Neutrophil (primary cell): ENCODE data around the gene FASTKD2.
A peak's percentile ranks its signal among the peaks of the same experiment; 100 is the strongest.
"Not testable (repeated sequence)": the region's sequence is repeated elsewhere in the genome, so short reads cannot be mapped to it uniquely, and the experiment has no call there.

Experiments used
- H3K27ac ChIP-seq: fragments of 200-600 bp; sonication (generic); 2 replicates; pipeline ENCODE4 v1.5.1; 2016; ENCODE audit warnings: mild to moderate bottlenecking, moderate library complexity
- H3K27me3 ChIP-seq: fragments of 200-600 bp; sonication (generic); 2 replicates; pipeline ENCODE4 v1.6.0; 2016; ENCODE audit warnings: mild to moderate bottlenecking
- H3K36me3 ChIP-seq: fragments of 200-600 bp; sonication (generic); 2 replicates; pipeline ENCODE4 v1.5.1; 2017
- H3K4me1 ChIP-seq, 2 experiments: fragments of 200-600 bp in 1 of 2; sonication (generic) in 1 of 2; 1 replicate in 1 of 2; 2 replicates in 1 of 2; pipeline versions ENCODE4 v1.5.1 to v1.6.1; 2013 to 2016; ENCODE audit warnings: low read depth in 1 of 2, low read length in 1 of 2, mild to moderate bottlenecking in 1 of 2, moderate library complexity in 1 of 2; ENCODE audit not compliant: control insufficient read depth in 1 of 2, insufficient read depth in 1 of 2
- H3K4me3 ChIP-seq, 2 experiments: fragments of 200-600 bp in 1 of 2; sonication (generic) in 1 of 2; 1 replicate in 1 of 2; 2 replicates in 1 of 2; pipeline ENCODE4 v1.5.1; 2013 to 2016; ENCODE audit warnings: low read depth in 1 of 2, low read length in 1 of 2, mild to moderate bottlenecking in 1 of 2, moderate library complexity in 1 of 2
- H3K9me3 ChIP-seq: fragments of 200-600 bp; sonication (generic); 2 replicates; pipeline ENCODE4 v1.5.1; 2016
- TF ChIP-seq, protein P1 (sequence below): fragments of 200-600 bp; sonication (generic); IDR thresholded peaks from 2 replicates; pipeline ENCODE4 v1.5.1; 2016; ENCODE audit warnings: antibody characterized with exemption

Gene FASTKD2

DNA sequence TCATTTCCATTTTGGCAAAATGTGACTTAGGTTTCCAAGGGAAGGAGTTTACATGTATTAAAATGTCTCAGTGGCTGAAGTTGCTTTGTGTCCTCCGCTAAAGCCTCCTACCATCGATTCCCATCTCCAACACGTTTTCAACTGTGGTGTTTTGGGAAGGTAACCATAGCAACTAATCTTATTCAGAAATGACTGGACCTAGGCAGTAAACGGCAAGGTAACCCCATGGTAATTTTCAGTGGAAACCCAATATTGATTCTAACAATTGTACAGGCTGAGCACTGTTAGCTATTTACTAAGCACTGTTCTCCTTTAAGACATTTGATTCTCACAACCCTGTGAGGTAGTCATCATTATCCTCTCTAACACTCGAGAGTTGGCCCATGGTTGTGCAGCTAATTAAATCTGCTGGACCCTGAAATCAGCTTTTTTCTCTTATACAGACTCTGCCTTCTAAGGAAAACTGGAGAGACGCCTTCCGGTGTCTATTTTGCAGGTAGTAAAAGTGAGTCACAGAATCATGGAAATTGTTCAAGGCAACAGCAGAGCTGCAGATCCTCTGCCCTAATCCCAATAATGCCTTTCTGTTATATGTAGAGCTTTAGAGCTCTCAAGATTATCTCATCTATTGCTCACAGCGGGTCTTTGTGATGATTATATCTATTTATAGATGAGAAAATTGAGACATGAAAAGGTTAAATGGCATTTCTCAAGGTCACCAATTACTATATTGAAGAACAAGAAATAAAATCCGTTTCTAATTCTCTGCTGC lies 36.2 kb downstream of the FASTKD2 start:
- Histone ChIP-seq H3K4me1 (peaks cover 38 to 39% of the 10 kb centered on the region in 2 experiments), H3K27me3 (no peaks in the 10 kb centered on the region), H3K27ac (peak overlapping the region; percentile 4), H3K4me3 (no peak overlapping the region), H3K36me3 (no peaks in the 10 kb centered on the region), H3K9me3 (no peaks in the 10 kb centered on the region)
- TF ChIP-seq, protein P1, sequence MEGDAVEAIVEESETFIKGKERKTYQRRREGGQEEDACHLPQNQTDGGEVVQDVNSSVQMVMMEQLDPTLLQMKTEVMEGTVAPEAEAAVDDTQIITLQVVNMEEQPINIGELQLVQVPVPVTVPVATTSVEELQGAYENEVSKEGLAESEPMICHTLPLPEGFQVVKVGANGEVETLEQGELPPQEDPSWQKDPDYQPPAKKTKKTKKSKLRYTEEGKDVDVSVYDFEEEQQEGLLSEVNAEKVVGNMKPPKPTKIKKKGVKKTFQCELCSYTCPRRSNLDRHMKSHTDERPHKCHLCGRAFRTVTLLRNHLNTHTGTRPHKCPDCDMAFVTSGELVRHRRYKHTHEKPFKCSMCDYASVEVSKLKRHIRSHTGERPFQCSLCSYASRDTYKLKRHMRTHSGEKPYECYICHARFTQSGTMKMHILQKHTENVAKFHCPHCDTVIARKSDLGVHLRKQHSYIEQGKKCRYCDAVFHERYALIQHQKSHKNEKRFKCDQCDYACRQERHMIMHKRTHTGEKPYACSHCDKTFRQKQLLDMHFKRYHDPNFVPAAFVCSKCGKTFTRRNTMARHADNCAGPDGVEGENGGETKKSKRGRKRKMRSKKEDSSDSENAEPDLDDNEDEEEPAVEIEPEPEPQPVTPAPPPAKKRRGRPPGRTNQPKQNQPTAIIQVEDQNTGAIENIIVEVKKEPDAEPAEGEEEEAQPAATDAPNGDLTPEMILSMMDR: no peak

DNA sequence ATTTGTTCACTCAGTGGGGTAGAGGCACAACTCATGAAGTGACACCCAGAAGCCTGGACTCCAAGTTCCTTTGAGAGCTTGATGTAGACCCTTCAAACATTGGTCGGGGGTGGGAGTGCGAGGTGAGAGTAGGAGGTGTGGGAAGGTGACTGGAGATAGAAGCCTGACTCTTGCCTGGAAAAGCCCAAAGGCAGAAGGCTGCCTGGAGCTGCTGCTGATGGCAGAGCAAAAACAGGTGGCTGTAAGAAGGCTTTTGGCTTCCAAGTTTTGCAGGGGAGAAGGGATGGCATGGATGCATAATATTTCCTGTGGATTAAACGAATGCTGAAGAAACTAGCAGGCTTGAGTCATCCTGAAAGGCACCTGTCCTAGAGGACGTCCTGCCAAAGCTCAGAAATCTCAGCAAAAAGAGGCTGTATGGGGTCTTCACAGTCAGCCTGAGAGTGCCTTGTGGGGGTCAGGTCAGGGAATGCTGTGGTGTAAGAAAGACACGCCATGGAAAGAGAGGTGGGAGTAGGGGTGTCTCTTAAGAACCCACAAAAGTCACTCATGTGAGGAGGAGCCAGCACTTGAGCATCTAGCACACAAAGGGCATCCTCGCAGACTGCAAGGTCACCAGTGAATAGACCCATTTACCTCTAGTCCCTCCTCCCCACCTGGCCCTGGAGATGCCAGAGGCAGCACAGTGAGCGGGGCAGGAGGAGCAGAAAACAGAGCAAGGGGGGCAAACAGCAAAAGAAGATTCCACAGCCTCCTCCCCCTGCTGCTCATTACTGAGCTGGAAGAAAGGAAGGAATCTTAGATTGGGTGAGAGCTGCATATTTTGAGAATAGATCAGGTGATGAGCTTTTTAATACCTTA lies 37.5 kb downstream of the FASTKD2 start:
- TF ChIP-seq, protein P1: no peak
- H3K27me3 ChIP-seq: no peaks in the 10 kb centered on the region
- peaks cover 32% of the 10 kb centered on the region in 2 experiments for H3K4me1 ChIP-seq

GRCh38 chr2:206804326-206804725 lies 38.9 kb downstream of the FASTKD2 start:
- no peak overlapping the region for H3K27ac ChIP-seq
- no peaks in the 10 kb centered on the region for H3K27me3 ChIP-seq
- H3K4me1 ChIP-seq: peaks cover 18% of the 10 kb centered on the region in 2 experiments
- no peak overlapping the region for H3K4me3 ChIP-seq
- H3K9me3 ChIP-seq: no peaks in the 10 kb centered on the region
- TF ChIP-seq, protein P1: no peak
- H3K36me3 ChIP-seq: no peaks in the 10 kb centered on the region

More for the DNA sequence above, 37.5 kb downstream of the FASTKD2 start:
- H3K4me3 ChIP-seq: no peak overlapping the region
- no peak overlapping the region for H3K27ac ChIP-seq
- no peaks in the 10 kb centered on the region for H3K36me3 ChIP-seq
- H3K9me3 ChIP-seq: no peaks in the 10 kb centered on the region

- Histone ChIP-seq H3K27me3 (no peaks in the 10 kb centered on the region), H3K36me3 (no peaks in the 10 kb centered on the region), H3K4me1 (peaks cover under 1% of the 10 kb centered on the region in 2 experiments), H3K9me3 (no peaks in the 10 kb centered on the region), H3K4me3 (no peak overlapping the region), H3K27ac (no peak overlapping the region)
- TF ChIP-seq, protein P1: no peak
Observed at GRCh38 chr2:206805887-206806607, 40.6 kb downstream of the FASTKD2 start.

- not testable (repeated sequence) for H3K4me3 ChIP-seq, H3K9me3 ChIP-seq, H3K4me1 ChIP-seq, H3K36me3 ChIP-seq, H3K27me3 ChIP-seq, H3K27ac ChIP-seq
Observed at GRCh38 chr2:206807624-206808023, 42.2 kb downstream of the FASTKD2 start.

- not testable (repeated sequence) for H3K4me3 ChIP-seq, H3K27ac ChIP-seq, H3K4me1 ChIP-seq, H3K27me3 ChIP-seq, H3K36me3 ChIP-seq, H3K9me3 ChIP-seq
Observed at GRCh38 chr2:206812471-206812870, 47.1 kb downstream of the FASTKD2 start.
